HepG2 (cell line): ENCODE results near the gene SOST. TPM values are rescaled to one million over a fixed set of nuclear protein-coding genes. Genes with fewer than 3 reads are reported as not detected.

Experiments used
- ATAC-seq: fragments of 200-7000 bp; cut with Tn5 transposase; 3 replicates; pipeline ENCODE4 v1.9.1; 2020; ENCODE audit warnings: mild to moderate bottlenecking, moderate library complexity
- Bru-seq: library from RNA; stranded (reverse); fragments of 400-500 nt; gene quantifications from one replicate; lab custom pipeline; 2021; lab: Mats Ljungman, UMichigan
- BruChase-seq, 2 experiments: library from RNA; stranded (reverse); fragments of 400-500 nt; gene quantifications; one replicate each; lab custom pipeline; 2021; lab: Mats Ljungman, UMichigan
- BruUV-seq: library from RNA; stranded (reverse); fragments of 400-500 nt; replicated peaks from 2 replicates; lab custom pipeline; 2021; lab: Mats Ljungman, UMichigan
- CTCF ChIA-PET: fragments of 300-600 bp; formaldehyde crosslinking; extraction: SDS; loops from one replicate; lab custom pipeline; 2021; ENCODE audit warnings: low total read pairs, inconsistent platforms, low intra/inter-chr PET ratio; lab: Yijun Ruan, JAX
- POLR2A ChIA-PET: fragments of 350-600 bp; sonication (Branson Sonifier 250); formaldehyde crosslinking; loops from one replicate; lab custom pipeline; 2020; ENCODE audit warnings: antibody characterized with exemption, inconsistent platforms; lab: Yijun Ruan, JAX
- DNase-seq: peaks from one replicate; pipeline ENCODE4 v3.0.0-alpha.2; 2015; ENCODE audit warnings: low spot score
- FAIRE-seq: peaks from 3 replicates; lab custom pipeline; 2011; peaks lifted over from hg19 to GRCh38; lab: Jason Lieb, UNC
- H2AFZ ChIP-seq: one replicate; pipeline ENCODE4 v1.6.1; 2011; ENCODE audit warnings: low read length, inconsistent platforms
- H3K27ac ChIP-seq: fragments of 300-600 bp; 3 replicates; pipeline ENCODE4 v1.8.0; 2011; ENCODE audit warnings: mixed run types, mild to moderate bottlenecking, mixed read lengths, low read length, inconsistent platforms; ENCODE audit not compliant: insufficient read depth; ENCODE audit errors: extremely low read length
- H3K27me3 ChIP-seq, 2 experiments: fragments of 200-600 bp in 1 of 2; 2 replicates in 1 of 2; 3 replicates in 1 of 2; pipeline versions ENCODE4 v1.6.0 to v1.8.0; 2011; ENCODE audit warnings: low read length in 2 of 2, mild to moderate bottlenecking in 2 of 2, moderate library complexity in 2 of 2, inconsistent platforms in 1 of 2; ENCODE audit not compliant: insufficient read depth in 2 of 2, control insufficient read depth in 1 of 2
- H3K36me3 ChIP-seq, 2 experiments: fragments of 200-600 bp in 1 of 2; replicated peaks in 1 of 2; 2 replicates in 1 of 2; 3 replicates in 1 of 2; pipeline versions ENCODE4 v1.5.1 to v1.8.0; 2011; ENCODE audit warnings: low read length in 2 of 2, inconsistent platforms in 1 of 2; ENCODE audit not compliant: insufficient read depth in 2 of 2, control insufficient read depth in 1 of 2
- H3K4me1 ChIP-seq: 2 replicates; pipeline ENCODE4 v1.5.1; 2012; ENCODE audit warnings: low read length, inconsistent platforms; ENCODE audit not compliant: insufficient read depth
- H3K4me2 ChIP-seq: 2 replicates; pipeline ENCODE4 v1.6.0; 2011; ENCODE audit warnings: low read depth, low read length, inconsistent platforms
- H3K4me3 ChIP-seq, 3 experiments: fragments of 200-600 bp in 1 of 3; sonication (generic), shearing (Covaris generic) in 1 of 3; replicated peaks in 1 of 3; 2 replicates each; pipeline ENCODE4 v1.5.1; 2011 to 2016; ENCODE audit warnings: low read length in 3 of 3, inconsistent platforms in 2 of 3, low read depth in 2 of 3, mild to moderate bottlenecking in 2 of 3, control low read depth in 1 of 3, mixed read lengths in 1 of 3; ENCODE audit not compliant: insufficient read depth in 1 of 3
- H3K79me2 ChIP-seq: one replicate; pipeline ENCODE4 v1.6.1; 2011; ENCODE audit warnings: low read length, inconsistent platforms; ENCODE audit not compliant: insufficient read depth
- H3K9ac ChIP-seq: 2 replicates; pipeline ENCODE4 v1.6.0; 2011; ENCODE audit warnings: mild to moderate bottlenecking, low read depth, low read length, inconsistent platforms; ENCODE audit not compliant: insufficient read depth
- H3K9me3 ChIP-seq: 2 replicates; pipeline ENCODE4 v1.5.1; 2012; ENCODE audit warnings: mild to moderate bottlenecking, low read length
- H4K20me1 ChIP-seq: 2 replicates; pipeline ENCODE4 v1.6.0; 2011; ENCODE audit warnings: inconsistent platforms, mild to moderate bottlenecking, low read length, moderate library complexity; ENCODE audit not compliant: insufficient read depth
- GATAD2A ChIP-seq: IDR thresholded peaks from 2 replicates; pipeline ENCODE4 v1.6.1; 2016
- IKZF1 ChIP-seq: fragments of 450-650 bp; IDR thresholded peaks from 2 replicates; pipeline ENCODE4 v1.7.1; 2016
- MIXL1 ChIP-seq: IDR thresholded peaks from 2 replicates; pipeline ENCODE4 v1.6.1; 2016
- SSRP1 ChIP-seq: IDR thresholded peaks from 2 replicates; pipeline ENCODE4 v1.6.1; 2016; ENCODE audit warnings: control low read depth
- TFDP2 ChIP-seq: sonication (generic); formaldehyde crosslinking; IDR thresholded peaks from 2 replicates; pipeline ENCODE4 v1.4.0; 2020; ENCODE audit warnings: missing genetic modification reagents
- ZBTB38 ChIP-seq: sonication (generic); formaldehyde crosslinking; IDR thresholded peaks from 2 replicates; pipeline ENCODE4 v1.5.1; 2020; ENCODE audit warnings: mild to moderate bottlenecking, missing genetic modification reagents
- ZNF232 ChIP-seq: sonication (generic); formaldehyde crosslinking; IDR thresholded peaks from 2 replicates; pipeline ENCODE4 v1.4.0; 2020; ENCODE audit warnings: missing genetic modification reagents, borderline replicate concordance
- ZNF335 ChIP-seq: sonication (generic); formaldehyde crosslinking; IDR thresholded peaks from 2 replicates; pipeline ENCODE4 v1.4.0; 2020; ENCODE audit warnings: missing genetic modification reagents
- ZNF879 ChIP-seq: sonication (generic); formaldehyde crosslinking; IDR thresholded peaks from 2 replicates; pipeline ENCODE4 v1.8.1; 2023; ENCODE audit warnings: missing genetic modification reagents
- WGBS: methylation state at CpG from one replicate; pipeline ENCODE4 v1.1.6; 2017; ENCODE audit warnings: low lambda C conversion rate; 5-methylcytosine and 5-hydroxymethylcytosine counted together
- in situ Hi-C: cut with HindIII; loops from 2 replicates; pipeline ENCODE4 v1.10.0; 2017; ENCODE audit warnings: low pct_unique_long_range_greater_than_20kb; ENCODE audit not compliant: extremely low pct_ligation_motif_present
- intact Hi-C: fragments of 100-400 bp; cut with micrococcal nuclease; formaldehyde crosslinking; loops from one replicate; pipeline ENCODE4 v1.10.0; 2022; ENCODE audit not compliant: unreplicated experiment
- long read RNA-seq, 2 experiments: library from RNA in 1 of 2; library from polyadenylated mRNA in 1 of 2; stranded (forward) in 1 of 2; unstranded in 1 of 2; transcript quantifications; one replicate each; pipeline ENCODE4 v2.0.0, GENCODE V29; 2019 to 2022
- polyA minus RNA-seq, 3 experiments: library from RNA; depleted of rRNA, polyadenylated mRNA; stranded (reverse); fragments of >200 nt; gene quantifications; 2 replicates each; pipeline ENCODE4 v1.2.3, GENCODE V29; 2011; ENCODE audit warnings: low replicate concordance in 1 of 3
- polyA plus RNA-seq, 8 experiments: library from polyadenylated mRNA; depleted of rRNA in 3 of 8; stranded (reverse) in 7 of 8; unstranded in 1 of 8; fragments of >200 nt; fragmentation: Illumina TruSeq in 4 of 8; extraction: Trizol in 4 of 8; gene quantifications; 2 replicates each; pipeline versions ENCODE4 v1.2.1 to v1.2.3, GENCODE V29; 2011 to 2016; ENCODE audit warnings: low read depth in 4 of 8, missing spikeins in 1 of 8, mixed read lengths in 1 of 8; ENCODE audit not compliant: insufficient read depth in 1 of 8
- total RNA-seq, 5 experiments: library from RNA; depleted of rRNA; stranded (reverse); fragments of >200 nt; fragmentation: Illumina TruSeq; extraction: Trizol; gene quantifications; 2 replicates each; pipeline ENCODE4 v1.2.3, GENCODE V29; 2016; ENCODE audit warnings: low read depth in 1 of 5
- TF ChIP-seq, protein P1 (sequence below): sonication (generic); formaldehyde crosslinking; IDR thresholded peaks from 2 replicates; pipeline ENCODE4 v1.8.1; 2023; ENCODE audit warnings: missing genetic modification reagents, inconsistent platforms, borderline replicate concordance

The SOST gene
- total RNA-seq (2016; rRNA removed; fragmentation: Illumina TruSeq; extraction: Trizol) (not detected in 2 replicates), polyA plus RNA-seq (2011; rRNA removed) (not detected in 2 replicates), polyA minus RNA-seq (2011; rRNA and poly(A)+ RNA removed; ENCODE audit: low replicate concordance) (not detected in 2 replicates), Bru-seq, nascent RNA (not detected), BruChase-seq, experiment 1, labeled RNA remaining after a 6-hour chase (not detected), BruChase-seq, experiment 2, labeled RNA remaining after a 2-hour chase (not detected)
- total RNA-seq (2016; cell fraction: cytosol; rRNA removed; fragmentation: Illumina TruSeq; extraction: Trizol; ENCODE audit: low read depth) = not detected in 2 replicates
- total RNA-seq (2016; cell fraction: insoluble cytoplasmic fraction; rRNA removed; fragmentation: Illumina TruSeq; extraction: Trizol) = not detected in 2 replicates
- total RNA-seq (2016; cell fraction: membrane; rRNA removed; fragmentation: Illumina TruSeq; extraction: Trizol) = not detected in 2 replicates
- not detected in 2 replicates for total RNA-seq (2016; cell fraction: nucleus; rRNA removed; fragmentation: Illumina TruSeq; extraction: Trizol)
- not detected in 2 replicates for polyA plus RNA-seq (2011; cell fraction: cytosol; rRNA removed)
- polyA plus RNA-seq (2011; cell fraction: nucleus; rRNA removed) = not detected in 2 replicates
- not detected in 2 replicates for polyA plus RNA-seq (2012)
- not detected in 2 replicates for polyA plus RNA-seq (2016; cell fraction: cytosol; fragmentation: Illumina TruSeq; extraction: Trizol; ENCODE audit: low read depth)
- not detected in 2 replicates for polyA plus RNA-seq (2016; cell fraction: insoluble cytoplasmic fraction; fragmentation: Illumina TruSeq; extraction: Trizol; ENCODE audit: low read depth)
- not detected in 2 replicates for polyA plus RNA-seq (2016; cell fraction: membrane; fragmentation: Illumina TruSeq; extraction: Trizol; ENCODE audit: low read depth)
- polyA plus RNA-seq (2016; cell fraction: nucleus; fragmentation: Illumina TruSeq; extraction: Trizol; ENCODE audit: insufficient read depth, low read depth) = not detected in 2 replicates
- not detected in 2 replicates for polyA minus RNA-seq (2011; cell fraction: cytosol; rRNA and poly(A)+ RNA removed)
- not detected in 2 replicates for polyA minus RNA-seq (2011; cell fraction: nucleus; rRNA and poly(A)+ RNA removed)
- long read RNA-seq, experiment 1 = 0 reads
- long read RNA-seq, experiment 2 = 0 reads

GRCh38 chr17:43758497-43759174, at the start of gene SOST:
TSS of gene SOST (minus strand) at chr17:43758791. CDS start at chr17:43758741, 50 bp downstream.
- CTCF ChIA-PET = interaction anchor here (2.3 to 6.1 kb wide), 2 partner anchors 64 to 181 kb away, joined by 55 to 373 read pairs; no protein-coding TSS in a partner anchor
- in situ Hi-C loops = loop anchor here (5.0 kb wide), 1 partner anchor 181 kb away; no protein-coding TSS in a partner anchor
- TF ChIP-seq IKZF1 (no peak), ZNF232 (CRISPR knock-in tag) (no peak), GATAD2A (no peak), ZBTB38 (no peak), TFDP2 (CRISPR knock-in tag) (no peak), MIXL1 (no peak), ZNF879 (no peak), ZNF335 (no peak), SSRP1 (CRISPR knock-in tag) (no peak)
- TF ChIP-seq, protein P1, sequence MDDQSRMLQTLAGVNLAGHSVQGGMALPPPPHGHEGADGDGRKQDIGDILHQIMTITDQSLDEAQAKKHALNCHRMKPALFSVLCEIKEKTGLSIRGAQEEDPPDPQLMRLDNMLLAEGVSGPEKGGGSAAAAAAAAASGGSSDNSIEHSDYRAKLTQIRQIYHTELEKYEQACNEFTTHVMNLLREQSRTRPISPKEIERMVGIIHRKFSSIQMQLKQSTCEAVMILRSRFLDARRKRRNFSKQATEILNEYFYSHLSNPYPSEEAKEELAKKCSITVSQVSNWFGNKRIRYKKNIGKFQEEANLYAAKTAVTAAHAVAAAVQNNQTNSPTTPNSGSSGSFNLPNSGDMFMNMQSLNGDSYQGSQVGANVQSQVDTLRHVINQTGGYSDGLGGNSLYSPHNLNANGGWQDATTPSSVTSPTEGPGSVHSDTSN (CRISPR knock-in tag) = no peak

More at GRCh38 chr17:43758497-43759174, at the start of gene SOST:
- 34% methylated on average over 19 of the region's 24 CpGs for WGBS
- H3K9me3 ChIP-seq = no peaks in the 10 kb centered on the region
- peaks cover 9 to 49% of the 10 kb centered on the region in 2 experiments; a peak in 4 of 5 replicates for H3K27me3 ChIP-seq
- DNase-seq (no peak), FAIRE-seq (no peak), ATAC-seq (no peak)
- H4K20me1 ChIP-seq = no peaks in the 10 kb centered on the region
- no peaks in the 10 kb centered on the region for H3K36me3 ChIP-seq
- H3K27ac ChIP-seq = no peak within 1 kb of the TSS
- H3K9ac ChIP-seq = no peak within 1 kb of the TSS
- intact Hi-C loops = no loop called here
- BruUV-seq = no TSS peak
- H3K4me2 ChIP-seq = no peak within 1 kb of the TSS
- no peak within 1 kb of the TSS for H2AFZ ChIP-seq
- H3K79me2 ChIP-seq = no peaks in the 10 kb centered on the region
- peaks cover 12% of the 10 kb centered on the region for H3K4me1 ChIP-seq
- H3K4me3 ChIP-seq = no peak within 1 kb of the TSS
- POLR2A ChIA-PET = no interaction called here
